Melanocyte of skin (primary cell): ENCODE results near the gene TRAPPC1. TPM values are rescaled to one million over a fixed set of nuclear protein-coding genes. Genes with fewer than 3 reads are reported as not detected.

ENCODE experiments used
- small RNA-seq, 2 donors: library from RNA; depleted of rRNA; stranded (forward); fragments of <200 nt; gene quantifications; one replicate each; pipeline ENCODE3, GENCODE V24; 2012
- total RNA-seq, 2 donors: library from RNA; depleted of rRNA; stranded (reverse); fragments of >200 nt; gene quantifications; 2 replicates each; pipeline ENCODE4 v1.2.3, GENCODE V29; 2012

TRAPPC1 gene, protein sequence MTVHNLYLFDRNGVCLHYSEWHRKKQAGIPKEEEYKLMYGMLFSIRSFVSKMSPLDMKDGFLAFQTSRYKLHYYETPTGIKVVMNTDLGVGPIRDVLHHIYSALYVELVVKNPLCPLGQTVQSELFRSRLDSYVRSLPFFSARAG
- 10 to 100 TPM; 41.3 to 48.6 TPM for total RNA-seq

DNA sequence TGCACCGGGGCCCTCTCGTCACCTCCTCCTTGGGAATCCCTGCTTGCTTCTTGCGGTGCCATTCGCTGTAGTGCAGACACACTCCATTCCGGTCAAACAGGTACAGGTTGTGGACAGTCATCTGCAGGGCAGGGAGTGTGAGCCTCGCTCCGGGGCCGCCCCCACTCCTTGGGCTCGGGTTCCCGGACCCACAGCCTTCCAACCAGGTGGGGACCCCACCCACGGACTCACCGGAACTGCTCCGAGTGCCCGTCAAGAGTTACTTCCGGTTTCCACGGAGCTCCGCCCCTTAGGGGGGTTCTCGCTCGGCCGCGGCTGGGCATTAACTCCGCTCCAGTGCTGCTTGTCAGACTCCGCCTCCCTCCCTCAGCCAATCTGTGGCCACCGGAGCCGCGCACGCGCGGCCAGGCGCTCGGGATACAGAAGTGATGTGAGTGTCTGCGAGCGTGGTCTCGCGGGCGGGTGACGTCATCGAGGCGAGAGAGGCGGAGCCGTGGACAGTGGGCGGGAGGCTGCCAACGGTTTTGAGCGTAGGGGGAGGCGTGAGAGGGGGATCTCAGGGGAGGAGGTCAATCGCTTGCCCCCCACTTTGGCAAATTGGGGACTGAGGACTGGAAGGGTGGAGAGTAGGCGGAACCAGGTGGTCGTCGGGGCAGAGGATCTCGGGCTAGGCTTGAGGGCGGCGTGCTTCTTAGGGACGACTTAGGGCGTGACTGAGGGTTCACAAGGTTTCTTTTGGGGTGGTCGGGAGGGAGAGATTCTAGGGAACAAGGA, at the start of gene TRAPPC1, which contains the start of gene CNTROB:
TRAPPC1 (minus strand) TSS at position 238 of the 774 bp plus-strand sequence; CDS start at position 121, 117 bp downstream.
CNTROB (plus strand) TSS at position 498 of the 774 bp plus-strand sequence. CDS start 874 bp downstream, outside the sequence.

DNA sequence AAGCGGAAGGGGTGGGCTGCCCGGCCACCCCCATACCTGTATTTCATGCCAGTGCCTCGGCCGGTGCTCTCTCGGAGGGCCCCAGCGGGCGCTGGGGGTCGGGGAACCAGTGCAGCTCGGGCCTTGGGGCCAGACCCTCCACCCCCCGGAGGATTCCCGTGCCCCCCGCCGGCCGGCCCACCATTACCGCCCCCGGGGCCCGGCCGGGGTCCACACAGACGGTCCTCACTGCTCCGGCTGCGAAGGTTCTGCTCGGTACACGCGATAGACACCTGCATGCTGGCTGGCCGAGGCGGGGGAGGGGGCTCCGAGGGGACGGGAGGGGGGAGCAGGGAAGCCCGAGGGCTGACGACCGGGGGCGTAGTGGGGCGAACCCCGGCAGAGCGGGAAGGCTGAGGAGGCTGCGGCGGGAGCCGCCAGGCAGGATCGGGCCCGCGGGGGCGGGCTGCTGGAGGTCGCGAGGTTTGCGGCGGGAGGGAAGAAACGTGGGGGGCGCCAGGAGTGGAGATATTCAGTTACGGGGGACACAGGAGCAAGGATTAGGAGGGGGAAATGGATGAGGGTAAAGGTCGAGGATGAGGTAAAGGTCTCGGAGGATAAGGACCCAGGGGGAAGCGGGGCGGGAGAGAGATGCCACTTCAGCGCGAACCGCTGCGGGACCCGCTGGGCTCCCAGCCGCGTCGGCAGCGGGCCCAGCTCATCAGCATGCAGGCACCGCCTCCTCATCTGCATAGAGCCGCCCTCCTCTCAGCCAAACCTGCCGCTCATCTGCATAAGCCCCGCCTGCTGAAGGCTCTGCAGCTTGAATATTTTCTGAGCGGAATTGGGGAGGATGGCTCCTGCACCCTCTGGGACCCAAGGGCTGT, 2.4 kb downstream of the TRAPPC1 start, which contains the start of gene KCNAB3:
KCNAB3 (minus strand) TSS at position 699 of the 866 bp plus-strand sequence; CDS start at position 278, 421 bp downstream.

DNA sequence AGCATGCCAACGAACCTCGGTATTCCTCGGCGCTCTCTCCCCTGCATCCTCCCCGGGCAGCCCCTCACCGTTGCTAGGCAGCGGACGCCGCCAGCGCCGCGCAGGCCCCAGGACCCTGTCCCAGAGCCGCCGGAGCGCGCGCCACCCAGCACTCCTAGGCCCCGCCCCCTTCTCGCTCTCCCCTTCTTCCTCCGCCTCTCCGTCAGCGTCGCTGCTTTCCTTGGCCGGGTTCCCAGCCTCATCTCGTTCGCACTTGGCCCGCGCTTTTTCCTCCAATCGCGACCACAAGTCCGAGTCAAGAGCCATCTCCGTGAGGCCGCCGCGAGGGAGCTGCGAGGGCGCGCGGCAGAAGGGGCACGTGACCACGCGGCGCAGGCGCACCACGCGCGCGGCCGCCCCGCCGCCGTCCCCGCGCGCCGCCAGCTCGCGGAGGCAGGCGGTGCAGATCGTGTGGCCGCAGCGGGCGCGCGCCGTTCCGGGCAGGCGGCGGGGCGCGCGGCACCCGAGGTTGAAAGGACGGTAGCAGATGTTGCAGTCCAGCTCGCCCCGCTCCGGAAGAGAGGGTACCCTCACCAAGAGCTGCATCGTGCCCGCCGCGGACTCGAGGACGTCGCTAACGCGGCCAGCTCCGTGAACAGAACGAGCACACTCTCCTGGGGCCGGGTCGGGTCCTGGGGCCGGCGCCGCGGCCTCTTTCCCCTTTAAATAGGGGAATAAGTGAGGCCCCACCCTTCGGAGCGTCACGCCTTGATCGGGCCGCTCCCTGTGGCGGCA, 15.9 kb downstream of the TRAPPC1 start, which contains the start of gene RNF227:
RNF227 (minus strand) TSS at position 679 of the 774 bp plus-strand sequence; CDS start at position 585, 94 bp downstream.

DNA sequence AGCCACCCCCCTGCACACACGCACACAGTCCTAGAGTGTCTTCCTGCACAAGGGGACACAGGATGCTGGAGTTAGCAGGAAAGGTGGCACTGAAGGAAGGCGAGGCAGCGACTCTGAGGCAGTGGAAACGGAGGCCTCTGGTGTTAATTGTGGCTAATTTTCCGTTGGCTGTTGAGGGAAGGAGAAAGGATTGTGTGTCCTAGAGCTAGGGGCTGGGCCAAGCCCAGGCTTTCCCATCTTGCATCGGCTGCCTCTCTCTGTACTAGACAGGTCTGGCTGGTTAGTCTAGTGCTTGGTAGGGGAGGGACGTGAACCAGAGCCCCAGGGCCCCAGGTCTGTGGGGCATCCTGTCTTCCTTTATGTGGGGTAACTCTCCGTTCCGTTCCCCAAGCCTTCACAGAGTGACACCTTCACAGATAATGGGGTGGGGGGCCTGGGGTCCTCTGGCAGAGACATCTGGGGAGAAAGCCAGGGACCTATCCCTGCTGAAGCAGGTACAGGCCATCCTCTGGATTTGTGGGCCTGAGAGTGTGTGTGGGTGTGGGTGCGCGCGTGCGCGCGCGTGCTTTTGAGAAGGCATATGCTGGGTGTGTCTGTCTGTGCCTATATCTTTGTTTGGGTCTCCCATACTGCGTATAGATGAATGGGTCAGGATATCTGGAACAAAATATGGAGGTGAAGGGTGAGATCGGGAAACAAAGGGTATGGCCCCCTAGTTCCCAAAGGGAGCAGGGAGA, 43.4 kb downstream of the TRAPPC1 start, which contains the start of gene CHD3:
CHD3 (plus strand) TSS at position 606 of the 737 bp plus-strand sequence. CDS start 212 bp downstream, outside the sequence.

Small RNA genes lying within 50 kb of the gene (small RNA-seq; reads per million reads assigned to genes)
- 3.5 to 4.6 reads per million in 2 donors for gene SCARNA21

Other genes with a start within 250 kb of the TRAPPC1 start
- gene TP53, start 244.5 kb downstream of the TRAPPC1 start, total RNA-seq, result 10 to 100 TPM; 43.0 to 47.1 TPM
- gene WRAP53, start 243.5 kb downstream of the TRAPPC1 start, total RNA-seq, result 10 to 100 TPM in 1 of 2 donors, 1 to 10 TPM in 1; 8.6 to 17.3 TPM
- 1 to 10 TPM in 1 of 2 donors, under 1 TPM in 1; 0.33 to 1.0 TPM for gene EFNB3, start 226.7 kb downstream of the TRAPPC1 start, total RNA-seq
- under 1 TPM; under 0.01 TPM for gene DNAH2, start 214.2 kb downstream of the TRAPPC1 start, total RNA-seq
- 1 to 10 TPM; 3.4 to 3.7 TPM for gene KDM6B, start 97.7 kb downstream of the TRAPPC1 start, total RNA-seq
- gene TMEM88, start 76.9 kb downstream of the TRAPPC1 start, total RNA-seq, result under 1 TPM in 1 of 2 donors, not detected in 1; 0.34 TPM
- gene NAA38, start 74.4 kb downstream of the TRAPPC1 start, total RNA-seq, result 10 to 100 TPM; 47.1 to 68.9 TPM
- 1 to 10 TPM; 5.9 to 8.3 TPM for gene CYB5D1, start 73.9 kb downstream of the TRAPPC1 start, total RNA-seq
- 10 to 100 TPM; 46.8 to 69.9 TPM for gene CHD3, start 43.2 kb downstream of the TRAPPC1 start, total RNA-seq
- gene RNF227, start 15.7 kb downstream of the TRAPPC1 start, total RNA-seq, result 1 to 10 TPM in 1 of 2 donors, under 1 TPM in 1; 1.00 to 1.7 TPM
- gene KCNAB3, start 2.1 kb downstream of the TRAPPC1 start, total RNA-seq, result under 1 TPM; under 0.01 to 0.69 TPM
- 10 to 100 TPM; 22.3 to 24.8 TPM for gene CNTROB, start 260 bp upstream of the TRAPPC1 start, total RNA-seq
- gene GUCY2D, start 70.7 kb upstream of the TRAPPC1 start, total RNA-seq, result 1 to 10 TPM in 1 of 2 donors, not detected in 1; 1.4 TPM
- under 1 TPM in 1 of 2 donors, not detected in 1; under 0.01 TPM for gene ALOX15B, start 107.1 kb upstream of the TRAPPC1 start, total RNA-seq
- gene ALOX12B, start 155.8 kb upstream of the TRAPPC1 start, total RNA-seq, result not detected
- not detected for gene ALOXE3, start 186.6 kb upstream of the TRAPPC1 start, total RNA-seq
- gene HES7, start 192.2 kb upstream of the TRAPPC1 start, total RNA-seq, result under 1 TPM in 1 of 2 donors, not detected in 1; 0.67 TPM
- 10 to 100 TPM; 22.0 to 25.5 TPM for gene PER1, start 220.5 kb upstream of the TRAPPC1 start, total RNA-seq
- gene VAMP2, start 231.0 kb upstream of the TRAPPC1 start, total RNA-seq, result 1 to 10 TPM; 5.5 to 6.3 TPM
- gene TMEM107, start 244.4 kb upstream of the TRAPPC1 start, total RNA-seq, result 10 to 100 TPM; 24.1 to 32.0 TPM